Measurements from ENCODE around the gene PARL.

GRCh38 chr3:183871541-183871940, 13.1 kb downstream of the PARL start:
- TF ChIP-seq USF1 (IDR thresholded peaks at IDR 0.05) (no peak), CEBPB (IDR thresholded peaks at IDR 0.05) (no peak), EP300 (IDR thresholded peaks at IDR 0.05; ENCODE audit: borderline replicate concordance) (no peak), RAD21 (IDR thresholded peaks at IDR 0.05; ENCODE audit: low read depth) (no peak), TCF12 (IDR thresholded peaks at IDR 0.05; ENCODE audit: low read depth) (no peak), FOXM1 (IDR thresholded peaks at IDR 0.05; ENCODE audit: borderline replicate concordance, low read depth) (no peak)
